Muscle layer of colon (tissue), 2 donors: ENCODE results near the gene MMP24.

Experiments
- H3K27ac ChIP-seq: one replicate; pipeline ENCODE4 v1.7.0; 2013; ENCODE audit warnings: low read depth, mild to moderate bottlenecking, low read length, moderate library complexity
- H3K27me3 ChIP-seq, 2 donors: one replicate each; pipeline ENCODE4 v1.7.0; 2013; ENCODE audit warnings: low read length in 2 of 2, mild to moderate bottlenecking in 2 of 2; ENCODE audit not compliant: insufficient read depth in 2 of 2, control insufficient read depth in 1 of 2
- H3K36me3 ChIP-seq: one replicate; pipeline ENCODE4 v1.7.0; 2013; ENCODE audit warnings: mild to moderate bottlenecking, low read length; ENCODE audit not compliant: insufficient read depth
- H3K4me1 ChIP-seq: one replicate; pipeline ENCODE4 v1.7.0; 2013; ENCODE audit warnings: mild to moderate bottlenecking, low read length; ENCODE audit not compliant: insufficient read depth
- H3K4me3 ChIP-seq, 2 donors: one replicate each; pipeline ENCODE4 v1.7.0; 2013; ENCODE audit warnings: low read length in 2 of 2, low read depth in 1 of 2, mild to moderate bottlenecking in 1 of 2, moderate library complexity in 1 of 2
- H3K9ac ChIP-seq: one replicate; pipeline ENCODE4 v1.7.0; 2013; ENCODE audit warnings: low read length
- H3K9me3 ChIP-seq: one replicate; pipeline ENCODE4 v1.7.0; 2013; ENCODE audit warnings: mild to moderate bottlenecking, low read length
- donor health status: abdominal sarcoma.
- donor health status: Adenocarcinoma of cecum.

Gene MMP24

GRCh38 chr20:35301426-35301825, 74.9 kb downstream of the MMP24 start:
- H3K4me1 ChIP-seq = peaks cover 37% of the 10 kb centered on the region
- no peaks in the 10 kb centered on the region for H3K9me3 ChIP-seq
- no peak overlapping the region for H3K27ac ChIP-seq
- H3K9ac ChIP-seq = no peak overlapping the region
- peaks cover 4% of the 10 kb centered on the region for H3K36me3 ChIP-seq
- no peaks in the 10 kb centered on the region for H3K27me3 ChIP-seq
- no peak overlapping the region for H3K4me3 ChIP-seq

- no peaks in the 10 kb centered on the region for H3K9me3 ChIP-seq
- peaks cover 8% of the 10 kb centered on the region for H3K36me3 ChIP-seq
- no peaks in the 10 kb centered on the region for H3K27me3 ChIP-seq
- no peak overlapping the region for H3K4me3 ChIP-seq
- H3K9ac ChIP-seq = no peak overlapping the region
- H3K4me1 ChIP-seq = peaks cover 49% of the 10 kb centered on the region
- peak overlapping the region; percentile 37 for H3K27ac ChIP-seq
Observed at GRCh38 chr20:35302421-35303335, 76.2 kb downstream of the MMP24 start.

GRCh38 chr20:35303382-35303734, 76.9 kb downstream of the MMP24 start:
- H3K36me3 ChIP-seq = peaks cover 8% of the 10 kb centered on the region
- H3K9me3 ChIP-seq = no peaks in the 10 kb centered on the region
- H3K27ac ChIP-seq = peak overlapping the region; percentile 37
- H3K9ac ChIP-seq = no peak overlapping the region
- H3K27me3 ChIP-seq = no peaks in the 10 kb centered on the region
- peaks cover 56% of the 10 kb centered on the region for H3K4me1 ChIP-seq
- no peak overlapping the region for H3K4me3 ChIP-seq

GRCh38 chr20:35303735-35304491, 77.4 kb downstream of the MMP24 start:
- peaks cover 61% of the 10 kb centered on the region for H3K4me1 ChIP-seq
- H3K36me3 ChIP-seq = peaks cover 8% of the 10 kb centered on the region
- no peak overlapping the region for H3K4me3 ChIP-seq
- no peaks in the 10 kb centered on the region for H3K9me3 ChIP-seq
- no peaks in the 10 kb centered on the region for H3K27me3 ChIP-seq
- H3K27ac ChIP-seq = peak overlapping the region; percentile 37
- no peak overlapping the region for H3K9ac ChIP-seq

DNA sequence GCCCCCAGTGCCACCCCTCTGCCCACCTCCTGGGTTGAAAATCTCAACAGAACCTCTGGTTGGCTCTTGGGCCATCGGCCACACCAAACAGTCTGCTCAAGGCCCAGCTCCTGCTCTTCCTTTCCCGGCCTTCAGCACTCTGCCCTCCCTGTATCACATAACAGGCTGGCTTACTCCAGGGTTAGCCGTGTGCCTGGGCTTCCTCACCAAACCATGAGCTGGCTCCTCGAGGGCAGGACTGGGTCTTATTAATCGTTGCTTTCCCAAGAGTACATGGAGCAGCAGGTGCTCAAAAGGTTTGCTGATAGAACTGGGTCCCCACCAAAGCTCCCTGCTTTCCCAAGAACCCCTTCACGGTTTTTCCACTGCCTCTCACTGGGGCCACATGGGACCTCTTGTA, 78.5 kb downstream of the MMP24 start:
- peaks cover 61% of the 10 kb centered on the region for H3K4me1 ChIP-seq
- H3K9me3 ChIP-seq = no peaks in the 10 kb centered on the region
- no peak overlapping the region for H3K27ac ChIP-seq
- no peaks in the 10 kb centered on the region for H3K27me3 ChIP-seq
- peaks cover 8% of the 10 kb centered on the region for H3K36me3 ChIP-seq
- no peak overlapping the region for H3K9ac ChIP-seq
- H3K4me3 ChIP-seq = no peak overlapping the region

DNA sequence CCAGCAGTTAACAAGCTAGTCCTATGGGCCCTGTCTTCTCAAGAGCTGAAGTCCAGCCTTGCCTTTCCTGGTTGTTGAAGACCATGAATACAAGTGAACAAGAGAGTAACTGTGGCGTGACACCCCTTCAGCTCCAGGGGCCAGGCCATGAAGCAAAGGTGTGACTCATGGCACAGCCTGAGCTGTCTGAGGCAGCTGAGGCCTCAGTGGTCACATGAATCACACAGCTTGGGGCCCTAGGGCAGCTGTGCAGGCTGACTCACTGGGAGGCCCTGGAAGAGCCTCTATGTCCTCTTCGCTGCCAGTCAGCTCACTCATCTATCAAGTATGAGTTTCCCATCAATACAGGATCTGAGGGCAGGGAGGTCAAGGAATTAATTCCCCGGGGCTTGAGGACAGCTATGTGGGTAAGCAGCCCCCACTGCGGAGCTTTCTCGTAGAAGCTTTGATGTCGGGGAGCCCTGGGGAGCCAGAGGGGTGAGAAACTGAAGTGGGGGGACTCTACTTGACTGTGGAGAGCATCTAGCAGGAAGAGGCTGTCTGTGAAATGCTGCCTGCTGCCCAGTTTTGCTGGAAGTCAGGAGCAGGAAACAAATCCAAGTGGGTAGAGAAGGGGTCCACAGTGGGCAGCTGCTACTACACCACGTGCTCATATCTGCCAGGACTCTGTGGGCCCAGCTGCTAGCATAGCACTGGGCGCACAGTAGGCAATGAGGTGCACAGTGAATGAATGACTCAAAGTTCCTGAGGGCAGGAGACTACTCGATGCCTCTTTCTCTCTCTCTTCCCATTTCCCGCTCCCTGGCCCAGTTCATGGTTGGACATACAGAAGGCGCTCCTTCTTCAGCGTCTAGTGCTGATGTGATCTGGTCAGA, 79.4 kb downstream of the MMP24 start:
- Histone ChIP-seq H3K27ac (peak overlapping the region; percentile 64), H3K4me1 (peaks cover 61% of the 10 kb centered on the region), H3K9ac (no peak overlapping the region), H3K27me3 (no peaks in the 10 kb centered on the region), H3K36me3 (peaks cover 8% of the 10 kb centered on the region), H3K9me3 (no peaks in the 10 kb centered on the region), H3K4me3 (no peak overlapping the region)

DNA sequence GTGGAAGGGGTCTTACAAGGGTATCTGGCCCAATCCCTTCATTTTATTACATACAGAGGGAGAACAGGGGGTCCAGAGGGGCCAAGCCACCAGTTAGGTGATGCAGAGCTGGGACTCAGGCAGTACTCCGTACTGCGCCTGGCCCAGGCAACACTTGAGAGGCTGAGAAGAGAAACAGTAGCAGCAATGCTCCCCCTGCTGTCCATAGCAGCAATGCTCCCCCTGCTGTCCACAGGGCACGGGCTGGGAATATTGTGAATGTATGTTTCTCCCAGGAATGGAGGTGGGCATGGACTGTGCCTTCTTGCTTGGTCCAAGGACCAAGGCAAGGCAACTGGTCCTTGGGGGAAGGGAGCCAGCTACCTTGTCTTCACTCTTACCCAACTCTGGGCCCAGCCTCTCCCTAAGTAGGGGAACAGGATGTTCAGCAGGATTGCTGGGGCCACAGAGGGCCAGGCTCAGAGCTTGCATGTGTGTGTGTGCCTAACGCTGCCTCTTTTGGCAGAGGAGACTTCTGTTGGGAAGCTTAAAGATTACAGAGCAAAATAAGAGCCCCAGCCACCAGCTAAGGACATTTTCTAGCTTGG, 80.5 kb downstream of the MMP24 start:
- Histone ChIP-seq H3K9me3 (no peaks in the 10 kb centered on the region), H3K27ac (peak overlapping the region; percentile 64), H3K4me3 (no peak overlapping the region), H3K9ac (no peak overlapping the region), H3K27me3 (no peaks in the 10 kb centered on the region), H3K4me1 (peaks cover 57% of the 10 kb centered on the region), H3K36me3 (peaks cover 8% of the 10 kb centered on the region)

DNA sequence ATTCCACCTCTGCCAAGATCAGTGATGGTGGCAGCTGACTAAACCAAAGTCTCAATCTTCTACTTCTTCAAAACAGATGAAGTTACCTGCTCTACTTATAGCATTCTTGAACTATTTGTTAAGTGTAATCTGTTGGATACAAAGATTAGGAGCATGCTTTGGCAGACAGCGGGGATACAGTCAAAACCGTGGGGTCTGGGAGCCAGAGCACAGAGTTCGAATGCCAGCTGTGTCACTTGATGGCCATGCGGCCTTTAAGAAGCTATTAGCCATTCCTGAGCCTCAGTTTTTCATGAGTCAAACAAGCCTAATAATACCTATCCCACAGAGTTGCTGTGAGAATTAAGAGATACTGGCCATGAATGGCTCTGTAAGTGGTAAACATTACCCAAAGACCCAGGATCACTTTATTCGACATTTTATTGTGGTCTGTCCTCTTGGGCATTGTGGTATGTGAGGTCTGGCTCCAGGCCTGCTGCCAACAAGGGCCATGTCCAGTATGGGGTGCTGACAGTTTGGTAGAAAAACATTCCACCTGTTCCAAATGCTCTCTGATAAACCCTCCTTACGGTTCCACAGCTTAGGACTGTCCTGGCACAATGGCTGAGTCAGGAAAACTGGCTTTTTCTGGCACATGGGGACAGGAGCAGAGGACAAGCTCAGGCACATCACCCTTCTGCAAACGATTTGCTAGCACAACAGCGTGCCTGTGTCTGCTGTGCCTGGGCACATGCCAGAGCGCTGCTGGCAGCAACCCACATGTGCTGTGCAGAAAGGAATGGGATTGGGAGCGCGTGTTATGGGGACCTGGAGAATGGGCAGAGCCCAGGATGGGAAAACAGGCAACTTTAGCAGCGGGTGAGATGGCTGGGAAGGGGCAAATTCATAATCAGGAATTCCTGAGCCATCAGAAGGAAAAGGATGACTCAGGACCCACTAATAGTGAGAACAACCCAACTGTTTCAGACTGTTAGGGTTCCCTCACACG, 81.5 kb downstream of the MMP24 start:
- no peak overlapping the region for H3K4me3 ChIP-seq
- peaks cover 47% of the 10 kb centered on the region for H3K4me1 ChIP-seq
- peak overlapping the region; percentile 64 for H3K27ac ChIP-seq
- H3K36me3 ChIP-seq = peaks cover 8% of the 10 kb centered on the region
- no peaks in the 10 kb centered on the region for H3K9me3 ChIP-seq
- H3K27me3 ChIP-seq = no peaks in the 10 kb centered on the region
- H3K9ac ChIP-seq = no peak overlapping the region

DNA sequence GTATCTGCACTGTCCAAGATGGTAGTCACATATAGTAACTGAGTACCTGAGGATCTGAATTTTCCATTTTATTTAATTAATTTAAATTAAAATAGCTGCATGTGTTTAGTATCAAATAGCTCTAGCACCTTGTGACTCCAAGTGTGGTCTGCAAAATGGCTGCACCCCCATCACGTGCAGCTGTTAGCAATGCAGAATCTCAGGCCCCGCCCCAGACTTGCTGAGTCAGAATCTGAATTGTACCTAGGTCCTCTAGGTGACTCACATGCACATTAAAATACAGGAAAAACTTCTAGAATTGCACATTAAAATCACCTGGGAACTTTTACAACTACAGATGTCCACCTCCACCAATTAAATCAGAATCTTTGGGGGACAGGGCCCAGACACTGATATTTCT, 84.9 kb downstream of the MMP24 start:
- Histone ChIP-seq H3K27ac (no peak overlapping the region), H3K4me1 (peaks cover 35% of the 10 kb centered on the region), H3K4me3 (no peak overlapping the region)

DNA sequence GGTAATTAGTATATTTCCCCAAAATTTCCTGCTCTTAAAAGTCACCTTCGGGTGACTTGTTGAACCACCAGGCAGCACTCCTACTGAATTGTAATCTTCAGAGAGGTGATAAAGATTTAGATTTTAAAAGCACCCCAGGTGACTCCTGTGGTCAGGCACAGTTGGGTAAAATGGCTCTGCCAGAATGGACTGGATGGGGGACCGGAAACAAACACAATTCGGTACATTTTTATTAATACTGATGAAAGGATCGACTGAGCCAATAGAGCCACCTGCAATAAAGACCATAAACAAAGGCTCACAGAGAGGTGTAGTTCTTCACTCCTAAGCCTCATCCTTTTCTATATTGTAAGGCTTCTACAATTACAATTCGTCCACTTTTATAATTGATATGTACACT, 85.3 kb downstream of the MMP24 start:
- H3K27ac ChIP-seq = no peak overlapping the region
- no peaks in the 10 kb centered on the region for H3K36me3 ChIP-seq
- H3K27me3 ChIP-seq = no peaks in the 10 kb centered on the region
- peaks cover 31% of the 10 kb centered on the region for H3K4me1 ChIP-seq
- no peaks in the 10 kb centered on the region for H3K9me3 ChIP-seq
- H3K4me3 ChIP-seq = no peak overlapping the region
- H3K9ac ChIP-seq = no peak overlapping the region

More for the DNA sequence above, 84.9 kb downstream of the MMP24 start:
- Histone ChIP-seq H3K27me3 (no peaks in the 10 kb centered on the region), H3K9me3 (no peaks in the 10 kb centered on the region), H3K36me3 (peaks cover 4% of the 10 kb centered on the region), H3K9ac (no peak overlapping the region)
